Measurements from ENCODE around the gene PPM1A.

- TF ChIP-seq ZNF8 (CRISPR knock-in tag; IDR thresholded peaks at IDR 0.05), result no peak
- TF ChIP-seq PATZ1 (CRISPR knock-in tag; IDR thresholded peaks at IDR 0.05; ENCODE audit: borderline replicate concordance), result no peak
- no peak for TF ChIP-seq POU6F1 (CRISPR knock-in tag; IDR thresholded peaks at IDR 0.05; ENCODE audit: borderline replicate concordance, low read depth)
- TF ChIP-seq TSHZ2 (CRISPR knock-in tag; IDR thresholded peaks at IDR 0.05), result no peak
- TF ChIP-seq BACH2 (CRISPR knock-in tag; IDR thresholded peaks at IDR 0.05; ENCODE audit: borderline replicate concordance), result no peak
- TF ChIP-seq RARB (CRISPR knock-in tag; IDR thresholded peaks at IDR 0.05), result no peak
- TF ChIP-seq TOX (CRISPR knock-in tag; IDR thresholded peaks at IDR 0.05; ENCODE audit: borderline replicate concordance), result no peak
Measured at GRCh38 chr14:60265163-60265562, 16.1 kb downstream of the PPM1A start.

Data from SK-N-SH treated with all-trans-retinoic acid at 6 μM for 48 hours (cell line).